Large intestine (tissue), 3 donors: ENCODE results near the gene KCNK3. TPM values are rescaled to one million over a fixed set of nuclear protein-coding genes. Genes with fewer than 3 reads are reported as not detected.

Source experiments
- DNase-seq, 2 donors: peaks; one replicate each; pipeline versions ENCODE4 v3.0.0 to v3.0.0-alpha.2; 2013
- H3K27ac ChIP-seq: one replicate; pipeline ENCODE4 v1.5.1; 2013; ENCODE audit warnings: low read length
- H3K27me3 ChIP-seq: 2 replicates; pipeline ENCODE4 v1.6.1; 2013; ENCODE audit warnings: low read length; ENCODE audit not compliant: control insufficient read depth, insufficient read depth
- H3K36me3 ChIP-seq: 2 replicates; pipeline ENCODE4 v1.6.1; 2013; ENCODE audit warnings: low read length; ENCODE audit not compliant: control insufficient read depth, insufficient read depth
- H3K4me1 ChIP-seq: one replicate; pipeline ENCODE4 v1.6.1; 2013; ENCODE audit warnings: low read length; ENCODE audit not compliant: control insufficient read depth, insufficient read depth
- H3K4me3 ChIP-seq: one replicate; pipeline ENCODE4 v1.5.1; 2013; ENCODE audit warnings: low read length
- H3K9me3 ChIP-seq: one replicate; pipeline ENCODE4 v1.6.1; 2013; ENCODE audit warnings: mild to moderate bottlenecking, low read depth, low read length, moderate library complexity; ENCODE audit not compliant: control insufficient read depth
- WGBS: methylation state at CpG from one replicate; pipeline ENCODE4 v1.1.5; 2013; ENCODE audit warnings: low lambda C conversion rate; ENCODE audit not compliant: insufficient coverage; 5-methylcytosine and 5-hydroxymethylcytosine counted together
- polyA plus RNA-seq: library from polyadenylated mRNA; unstranded; fragments of 120-200 nt; gene quantifications from one replicate; pipeline ENCODE4 v1.2.1, GENCODE V29; 2013

KCNK3 gene
- polyA plus RNA-seq, 1 donor, result 3.3 TPM

- no peak for DNase-seq
- Histone ChIP-seq H3K9me3 (no peaks in the 10 kb centered on the region), H3K4me1 (no peaks in the 10 kb centered on the region), H3K4me3 (no peak overlapping the region), H3K27me3 (no peaks in the 10 kb centered on the region), H3K27ac (no peak overlapping the region), H3K36me3 (peaks cover 56% of the 10 kb centered on the region)
- WGBS, result 0% methylated on average over 1 of the region's 3 CpGs
Measured at GRCh38 chr2:26778507-26778906, 86.0 kb downstream of the KCNK3 start.

- H3K27me3 ChIP-seq, result no peaks in the 10 kb centered on the region
- no peaks in the 10 kb centered on the region for H3K9me3 ChIP-seq
- no peak overlapping the region for H3K4me3 ChIP-seq
- WGBS, result 100% methylated on average over 2 of the region's 4 CpGs
- H3K4me1 ChIP-seq, result peaks cover 3% of the 10 kb centered on the region
- peaks cover 46% of the 10 kb centered on the region for H3K36me3 ChIP-seq
- DNase-seq, result no peak
- H3K27ac ChIP-seq, result no peak overlapping the region
Measured at GRCh38 chr2:26780203-26780760, 87.8 kb downstream of the KCNK3 start.

Other genes with a start within 250 kb of the KCNK3 start
- 5.4 TPM for gene OTOF, start 214.6 kb upstream of the KCNK3 start, polyA plus RNA-seq
- gene CIB4, start 51.4 kb upstream of the KCNK3 start, polyA plus RNA-seq, result 0.21 TPM
- 14.1 TPM for gene SLC35F6, start 71.6 kb downstream of the KCNK3 start, polyA plus RNA-seq
- 4.7 TPM for gene CENPA, start 93.3 kb downstream of the KCNK3 start, polyA plus RNA-seq
- gene DPYSL5, start 155.4 kb downstream of the KCNK3 start, polyA plus RNA-seq, result 7.1 TPM